ENCODE results near the gene SLC19A3.
A peak's percentile ranks its signal among the peaks of the same experiment; 100 is the strongest.
"Not testable (repeated sequence)": the region's sequence is repeated elsewhere in the genome, so short reads cannot be mapped to it uniquely, and the experiment has no call there.

The SLC19A3 gene

DNA sequence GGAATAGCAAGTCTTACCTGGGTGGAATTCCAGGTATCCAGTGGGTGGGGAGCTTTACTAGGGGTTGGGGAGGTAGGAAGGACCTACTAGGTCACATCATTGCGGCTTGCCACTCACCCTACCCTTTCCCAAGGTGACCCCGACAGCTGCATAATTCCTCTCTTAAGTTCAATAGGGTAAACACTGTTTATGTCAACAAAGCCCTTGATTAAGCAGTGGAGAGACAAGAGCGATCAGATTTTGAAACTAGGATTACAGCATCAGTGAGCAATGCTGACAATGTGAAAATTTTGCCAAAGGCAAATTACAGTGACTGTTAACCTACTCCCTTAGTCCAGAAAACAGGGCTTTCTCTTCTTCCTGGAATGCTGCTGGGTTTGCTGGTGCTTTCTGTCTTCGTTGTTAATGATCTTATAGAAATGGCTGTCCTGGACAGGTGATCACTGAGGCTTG is 14.5 kb downstream of the SLC19A3 start:
- no peak for DNase-seq (ENCODE audit: low read depth, low spot score)

DNA sequence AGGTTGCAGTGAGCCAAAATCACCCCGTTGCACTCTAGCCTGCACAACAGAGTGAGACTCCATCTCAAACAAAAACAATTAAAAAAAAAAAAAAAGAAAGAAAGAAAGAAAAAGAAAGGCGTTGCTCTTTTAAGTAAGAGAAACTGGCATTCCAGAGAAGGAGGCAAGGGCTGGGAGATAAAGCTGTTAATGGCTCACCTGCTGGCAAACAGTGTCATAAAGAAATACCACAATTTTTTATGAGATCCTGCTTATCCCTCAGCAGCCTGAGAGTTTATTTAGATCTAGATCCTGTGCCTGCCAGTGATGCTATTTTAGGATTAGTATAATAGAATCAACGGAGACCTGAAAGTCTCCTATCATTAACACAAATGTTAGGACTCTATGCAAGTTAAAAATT is 16.3 kb downstream of the SLC19A3 start:
- DNase-seq (ENCODE audit: low read depth, low spot score): no peak

DNA sequence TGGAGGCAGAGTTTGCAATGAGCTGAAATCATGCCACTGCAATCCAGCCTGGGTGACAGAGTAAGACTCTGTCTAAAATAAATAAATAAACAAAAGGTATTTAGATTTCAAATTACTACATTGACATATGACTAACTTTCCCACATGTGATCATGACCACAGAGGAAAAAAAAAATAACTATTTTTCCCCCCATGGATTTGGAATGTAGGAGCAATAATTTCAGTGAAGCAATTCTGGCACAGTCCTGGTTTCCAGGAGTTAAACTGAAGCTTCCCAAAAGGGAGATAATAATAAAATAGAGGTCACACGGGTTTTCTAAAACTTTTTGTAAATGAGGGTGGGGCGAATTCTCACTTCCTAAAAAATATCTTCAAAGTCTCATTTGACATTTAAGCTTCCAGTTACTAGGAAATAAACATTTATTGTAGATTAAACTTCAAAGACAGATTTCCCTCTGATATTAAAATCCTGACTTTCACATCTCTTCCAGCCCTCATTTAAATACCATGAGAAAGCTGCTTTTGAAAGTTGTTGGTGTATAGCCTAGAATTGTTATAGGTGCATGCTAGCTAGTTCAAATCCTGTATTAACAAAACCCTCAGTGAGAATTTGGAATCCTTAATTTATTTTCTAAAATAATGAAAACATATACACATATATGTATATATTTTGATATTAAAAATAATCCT is 20.7 kb downstream of the SLC19A3 start:
- no peak for DNase-seq (ENCODE audit: low read depth, low spot score)

DNA sequence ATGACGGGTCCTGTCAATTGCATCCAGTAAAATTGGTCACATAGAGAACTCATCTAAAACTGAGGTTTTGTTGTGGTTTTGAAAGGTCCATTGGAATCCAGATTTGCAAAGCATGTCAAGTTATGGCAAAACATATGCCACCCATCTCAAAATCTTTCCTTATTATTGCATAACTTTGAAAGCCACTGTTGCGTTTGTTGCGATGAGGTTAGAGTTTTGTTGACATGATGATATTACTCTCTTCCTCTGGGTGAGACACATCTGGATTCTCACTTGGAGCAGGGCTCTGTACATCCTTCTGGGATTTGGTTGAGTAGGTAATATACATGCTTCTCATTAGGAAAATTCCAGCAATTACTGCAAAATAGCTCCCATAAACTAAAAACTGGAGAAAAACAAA is 30.6 kb downstream of the SLC19A3 start:
- no peak for DNase-seq (ENCODE audit: low read depth, low spot score)

DNA sequence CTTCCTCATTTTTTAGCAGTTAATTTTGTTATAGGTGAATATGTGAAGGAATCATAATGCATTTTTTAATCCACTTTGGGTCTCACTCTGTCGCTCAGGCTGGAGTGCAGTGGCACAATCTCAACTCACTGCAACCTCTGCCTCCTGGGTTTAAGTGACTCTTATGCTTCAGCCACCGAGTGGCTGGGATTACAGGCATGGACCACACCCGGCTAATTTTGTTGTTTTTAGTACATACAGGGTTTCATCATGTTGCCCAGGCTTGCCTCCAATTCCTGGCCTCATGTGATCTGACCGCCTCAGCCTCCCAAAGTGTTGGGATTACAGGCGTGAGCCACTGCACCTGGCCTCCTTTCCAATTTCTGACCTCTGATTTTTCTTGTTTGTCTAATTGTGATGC is 33.6 kb downstream of the SLC19A3 start:
- no peak for DNase-seq (ENCODE audit: low read depth, low spot score)

DNA sequence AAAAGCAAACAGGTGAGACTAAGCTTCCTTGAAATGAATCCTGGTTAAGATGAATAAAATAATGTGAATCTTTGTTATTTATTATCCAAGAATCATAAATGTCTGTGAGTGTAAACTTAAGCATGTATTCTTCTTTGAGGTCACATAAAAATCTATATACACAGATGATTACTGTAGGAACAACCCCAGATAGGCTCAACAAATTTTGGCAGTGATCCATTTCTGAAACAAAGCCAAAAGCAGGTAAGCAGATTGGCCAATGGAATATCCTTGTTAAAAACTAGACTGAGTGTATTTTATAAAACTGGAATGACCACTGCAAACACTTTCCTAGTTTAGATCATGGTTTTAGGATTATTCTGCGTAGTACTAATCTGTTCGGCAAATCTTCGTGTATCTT is 39.9 kb downstream of the SLC19A3 start:
- no peak for DNase-seq (ENCODE audit: low read depth, low spot score)

DNA sequence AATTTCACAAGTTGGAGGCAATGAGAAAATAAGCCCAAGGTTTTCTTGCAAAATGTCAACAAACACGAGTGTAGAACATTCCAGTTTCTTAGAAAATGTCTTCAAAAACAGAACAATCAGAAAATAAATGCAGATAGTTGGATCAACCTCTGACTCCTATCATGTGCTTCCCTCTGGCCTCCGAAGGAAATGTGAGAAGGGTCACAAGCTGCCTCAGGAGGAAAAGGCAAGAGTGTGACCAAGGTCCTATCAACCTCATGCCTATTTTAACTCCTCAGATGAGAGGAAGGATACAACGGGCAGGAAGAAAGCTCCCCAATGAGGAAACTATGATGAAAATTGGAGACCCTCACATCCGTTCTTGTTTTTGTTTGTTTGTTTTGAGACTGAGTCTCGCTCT is 43.3 kb downstream of the SLC19A3 start:
- DNase-seq (ENCODE audit: low read depth, low spot score): no peak

DNA sequence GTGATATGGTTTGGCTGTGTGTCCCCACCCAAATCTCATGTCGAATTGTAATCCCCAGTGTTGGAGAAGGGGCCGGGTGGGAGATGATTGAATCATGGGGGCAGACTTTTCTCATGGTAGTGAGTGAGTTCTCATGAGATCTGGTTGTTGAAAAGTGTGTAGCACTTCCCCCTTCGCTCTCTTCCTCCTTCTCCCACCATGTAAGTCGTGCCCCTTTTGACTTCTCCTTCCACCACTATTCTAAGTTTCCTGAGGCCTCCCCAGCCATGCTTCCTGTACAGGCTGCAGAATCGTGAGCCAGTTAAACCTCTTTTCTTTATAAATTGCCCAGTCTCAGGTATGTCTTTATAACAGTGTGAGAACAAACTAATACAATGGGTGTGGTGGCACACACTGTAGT is 44.2 kb downstream of the SLC19A3 start:
- DNase-seq (ENCODE audit: low read depth, low spot score): not testable (repeated sequence)

DNA sequence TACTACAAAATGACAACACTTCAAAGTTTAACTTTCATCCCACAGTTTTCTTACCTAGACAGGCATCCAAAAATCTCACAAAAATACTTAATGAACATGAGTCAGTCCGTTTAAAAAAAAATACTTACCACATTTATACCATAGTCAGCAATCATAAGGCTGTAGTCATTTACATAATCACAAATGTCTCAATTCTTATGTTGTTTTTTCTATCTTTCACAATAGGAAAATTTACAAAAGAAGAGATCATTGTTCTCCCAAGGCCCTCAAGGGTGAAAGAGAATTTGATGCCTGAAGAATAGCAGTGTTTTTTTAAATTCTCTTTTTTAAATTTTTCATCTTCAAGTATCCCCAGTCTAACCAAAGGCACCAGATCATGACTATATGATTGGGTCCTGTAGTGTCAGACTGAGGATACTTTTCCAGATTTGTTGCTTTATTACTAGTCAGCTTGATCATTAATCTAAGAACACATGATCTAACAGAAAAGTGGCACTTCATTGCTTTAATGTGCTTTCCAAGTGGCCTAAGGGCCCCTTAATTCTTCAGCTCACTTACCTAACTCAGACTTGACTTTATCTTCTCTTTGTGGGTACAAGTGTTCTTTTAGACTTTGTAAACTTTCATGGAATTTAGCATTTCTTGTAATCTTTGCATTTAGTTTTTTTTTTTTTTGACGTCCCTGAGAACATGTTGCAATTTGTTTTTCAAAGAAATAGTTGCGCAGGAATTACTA is 46.5 kb downstream of the SLC19A3 start:
- DNase-seq (ENCODE audit: low read depth, low spot score): no peak

DNA sequence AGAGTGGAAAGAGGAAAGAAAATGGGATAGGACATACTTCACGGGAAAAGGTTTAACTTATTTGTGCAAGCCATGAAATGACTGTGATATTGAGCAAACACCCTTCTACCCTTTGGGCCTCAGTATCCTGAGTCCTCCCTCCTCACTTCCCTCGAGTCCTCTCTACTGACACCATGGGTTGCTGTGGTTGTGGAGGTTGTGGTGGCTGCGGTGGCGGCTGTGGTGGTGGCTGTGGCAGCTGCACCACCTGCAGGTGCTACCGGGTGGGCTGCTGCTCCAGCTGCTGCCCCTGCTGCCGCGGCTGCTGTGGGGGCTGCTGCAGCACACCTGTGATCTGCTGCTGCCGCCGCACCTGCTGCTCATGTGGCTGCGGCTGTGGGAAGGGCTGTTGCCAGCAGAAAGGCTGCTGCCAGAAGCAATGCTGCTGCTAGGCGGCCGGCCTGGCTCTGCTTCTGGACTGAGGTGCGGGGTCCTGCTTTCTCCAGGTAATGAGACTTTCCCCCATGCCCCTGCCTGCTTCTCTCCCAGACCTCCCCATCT is 51.1 kb downstream of the SLC19A3 start, which contains the start of gene SCYGR5:
TSS of gene SCYGR5 (plus strand) at position 174 of the 540 bp plus-strand sequence. CDS start at position 174, 0 bp downstream.
- DNase-seq (ENCODE audit: low read depth, low spot score): not testable (repeated sequence)

DNA sequence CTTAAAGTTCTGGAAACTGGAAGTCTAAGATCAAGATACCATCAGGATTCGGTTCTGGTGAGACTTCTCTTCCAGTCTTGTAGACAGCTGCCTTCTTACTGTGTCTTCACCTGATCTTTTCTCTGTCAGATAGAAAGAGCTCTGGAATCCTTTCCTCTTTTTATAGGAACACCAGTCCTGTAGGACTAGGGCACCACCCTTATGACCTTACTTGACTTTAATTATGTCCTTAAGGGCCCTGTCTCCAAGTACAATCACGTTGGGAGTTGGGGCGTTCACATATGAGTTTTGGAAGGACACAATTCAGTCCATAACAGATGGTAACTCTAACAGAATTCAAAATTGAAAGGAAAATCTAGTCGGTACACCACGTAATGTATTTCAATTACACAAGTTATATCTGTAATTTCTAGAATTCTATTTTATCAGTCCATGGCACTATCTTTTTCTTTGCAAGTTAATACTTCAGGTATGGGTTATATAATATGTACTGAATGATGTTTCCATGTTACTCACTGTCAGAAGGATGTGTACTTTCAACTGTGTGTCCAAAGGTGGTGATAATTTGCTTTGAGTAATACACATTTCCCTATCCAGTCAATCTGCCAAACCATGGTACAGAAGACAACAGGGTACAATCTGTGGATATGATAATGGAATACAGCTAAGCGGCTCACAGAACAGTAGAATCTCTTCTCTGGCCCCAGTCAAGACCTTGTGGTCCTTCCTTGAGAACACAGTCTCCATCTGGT is 52.5 kb downstream of the SLC19A3 start:
- DNase-seq (ENCODE audit: low read depth, low spot score): no peak

DNA sequence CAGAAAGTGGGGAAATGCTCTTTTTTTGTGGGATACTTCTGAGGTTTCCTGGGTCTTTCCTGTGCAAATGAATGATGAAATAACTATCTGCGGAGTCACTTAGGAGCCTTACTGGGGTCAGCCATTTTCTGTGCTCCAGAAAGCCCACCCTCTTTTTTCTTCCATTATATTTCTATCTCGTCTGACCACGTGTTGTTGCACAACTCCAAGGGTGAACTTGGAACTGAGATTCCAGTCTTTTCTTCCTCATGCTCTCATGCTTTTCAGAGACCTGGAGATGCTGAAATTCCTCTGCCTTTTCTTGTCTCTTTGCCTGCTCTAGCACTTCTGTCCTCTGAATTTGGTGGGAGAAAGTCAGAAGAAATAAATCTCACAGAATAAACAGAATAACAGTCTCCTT is 56.0 kb downstream of the SLC19A3 start:
- DNase-seq (ENCODE audit: low read depth, low spot score): no peak

DNA sequence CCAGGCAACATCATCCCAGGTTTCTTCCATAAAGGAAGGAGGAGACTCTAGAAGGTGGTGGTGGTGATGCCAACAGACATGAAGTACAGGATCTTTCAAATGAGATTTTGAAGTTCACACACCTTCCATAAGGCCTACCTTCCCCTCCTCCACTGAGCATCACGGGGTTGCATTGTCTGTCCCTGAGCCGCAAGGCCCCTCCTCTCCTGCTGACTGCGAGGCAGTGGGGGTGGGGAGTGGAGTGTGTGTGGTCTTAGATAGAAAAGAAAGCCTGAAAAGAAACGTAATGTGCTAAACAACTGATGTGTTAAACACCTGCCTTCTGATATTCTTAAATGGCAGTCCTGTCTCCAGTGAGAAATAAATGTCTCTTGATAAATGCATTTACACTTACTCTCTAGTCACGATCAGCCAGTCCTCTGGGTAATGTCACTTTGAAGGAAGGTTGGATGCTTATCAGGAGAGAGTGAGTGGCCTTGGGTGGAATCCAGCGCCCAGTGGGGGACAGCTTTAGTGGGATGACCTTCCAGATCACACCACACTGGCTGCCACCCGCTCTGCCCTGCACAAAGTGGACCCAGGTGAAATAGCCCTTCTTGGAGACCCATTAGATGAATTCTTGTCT is 56.7 kb downstream of the SLC19A3 start:
- DNase-seq (ENCODE audit: low read depth, low spot score): no peak

DNA sequence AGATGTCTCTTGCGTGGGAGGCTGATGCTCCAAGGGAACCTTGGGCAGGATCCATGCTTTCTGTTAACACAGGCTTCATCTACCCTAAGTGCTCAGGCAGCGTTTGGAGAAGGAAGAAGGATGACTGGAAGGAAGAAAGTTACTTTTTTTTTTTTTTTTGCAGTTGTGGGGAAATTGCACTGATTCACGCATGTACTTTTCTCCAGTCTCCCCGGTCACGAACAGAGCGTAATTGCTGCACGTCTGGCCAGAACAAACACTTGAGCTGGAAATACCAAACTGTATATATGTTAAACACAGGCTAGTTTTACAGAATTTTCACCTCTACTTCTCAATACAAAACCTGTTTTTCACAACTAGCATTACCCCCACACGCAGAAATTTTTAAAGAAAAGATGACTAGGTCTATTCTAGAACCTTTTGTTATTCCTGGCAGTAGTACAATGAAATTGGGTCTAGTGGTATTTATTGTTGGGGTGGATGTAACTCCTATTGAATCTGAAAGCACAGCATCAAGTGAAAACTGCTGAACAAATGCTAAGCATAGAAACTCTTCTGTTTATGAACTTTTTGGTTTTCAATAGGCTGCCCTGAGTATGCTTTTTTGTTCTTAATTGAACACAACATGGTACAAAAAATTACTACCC is 60.5 kb downstream of the SLC19A3 start:
- DNase-seq (ENCODE audit: low read depth, low spot score): no peak

DNA sequence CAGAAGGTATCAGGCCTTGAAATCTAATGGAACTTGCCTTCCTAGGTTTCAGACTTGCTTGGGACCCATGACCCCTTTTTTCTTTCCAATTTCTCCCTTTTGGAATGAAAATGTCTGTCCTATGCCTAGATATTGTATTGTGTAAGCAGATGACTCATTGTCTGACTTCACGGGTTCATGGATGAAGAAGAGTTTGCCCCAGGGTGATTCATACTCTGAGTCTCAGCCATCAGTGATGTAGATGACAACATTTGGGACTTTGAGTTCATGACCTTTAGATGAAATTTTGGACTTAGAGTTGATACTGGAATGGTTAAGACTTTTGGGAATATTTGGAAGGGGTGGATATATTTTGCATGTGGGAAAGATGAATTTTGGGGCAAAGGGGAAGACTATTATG is 62.4 kb downstream of the SLC19A3 start:
- peak; percentile 38 for DNase-seq (ENCODE audit: low read depth, low spot score)

DNA sequence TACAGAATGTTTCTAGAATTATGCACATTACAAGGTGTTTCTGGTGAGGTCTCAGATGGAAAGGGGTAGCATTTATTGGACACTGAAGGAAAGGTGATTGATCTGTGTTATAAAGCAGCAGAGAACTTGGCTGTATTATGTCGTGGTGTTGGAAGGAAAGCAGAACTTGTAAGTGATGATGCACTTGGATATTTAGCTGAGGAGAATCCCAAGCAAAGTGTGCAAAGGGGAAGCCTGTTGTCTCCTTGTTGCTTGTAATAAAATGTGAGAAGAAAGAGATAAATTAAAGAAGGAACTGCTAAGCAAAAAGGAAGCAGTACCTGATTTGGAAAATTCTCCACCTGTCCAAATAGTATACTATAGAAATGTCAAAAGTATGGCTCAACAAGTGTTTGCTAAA is 63.4 kb downstream of the SLC19A3 start:
- no peak for DNase-seq (ENCODE audit: low read depth, low spot score)

DNA sequence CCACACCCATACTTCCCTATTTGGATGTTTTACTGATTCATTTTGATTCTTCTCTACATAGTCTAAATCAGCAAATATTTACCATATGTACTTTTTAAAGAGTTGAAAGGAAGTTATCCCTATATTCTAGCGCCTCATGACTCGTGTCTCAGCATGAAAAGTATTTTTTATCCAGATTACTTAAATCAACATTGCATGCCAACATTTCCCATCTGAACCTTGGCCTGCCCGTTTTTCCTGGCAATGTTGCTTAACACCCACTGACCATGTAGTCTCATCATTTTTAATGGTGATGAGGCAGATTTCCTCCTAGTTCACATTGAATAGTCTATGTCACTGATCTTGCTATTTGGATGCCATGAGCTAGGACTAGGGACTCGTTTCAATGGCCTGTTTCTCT is 64.4 kb downstream of the SLC19A3 start:
- DNase-seq (ENCODE audit: low read depth, low spot score): no peak

DNA sequence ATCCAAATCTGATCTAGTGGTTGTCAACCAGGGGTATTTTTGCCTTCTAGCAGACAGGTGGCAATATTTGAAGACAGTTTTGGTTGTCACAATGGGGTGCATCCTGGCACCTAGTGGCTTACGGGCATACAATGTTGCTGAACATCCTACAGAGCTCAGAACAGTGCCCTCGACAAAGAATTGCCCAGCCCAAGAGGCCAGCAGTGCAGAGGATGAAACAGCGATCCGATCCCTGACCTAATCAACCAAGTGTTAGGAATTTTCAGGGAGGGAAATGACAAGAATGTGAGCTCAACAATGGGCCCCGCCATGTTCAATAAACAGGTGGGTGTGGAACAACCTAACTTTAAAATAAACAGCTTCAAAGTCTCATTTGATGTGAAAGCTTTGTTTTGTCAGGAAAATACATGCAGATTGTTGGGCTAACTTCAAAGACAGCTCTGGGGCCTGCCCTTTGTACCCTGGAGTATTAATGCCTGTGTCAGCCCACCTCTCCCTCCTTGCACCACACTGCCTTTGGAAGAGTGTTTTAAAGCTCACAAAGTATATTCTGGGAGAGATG is 73.8 kb downstream of the SLC19A3 start:
- DNase-seq (ENCODE audit: low read depth, low spot score): no peak

DNA sequence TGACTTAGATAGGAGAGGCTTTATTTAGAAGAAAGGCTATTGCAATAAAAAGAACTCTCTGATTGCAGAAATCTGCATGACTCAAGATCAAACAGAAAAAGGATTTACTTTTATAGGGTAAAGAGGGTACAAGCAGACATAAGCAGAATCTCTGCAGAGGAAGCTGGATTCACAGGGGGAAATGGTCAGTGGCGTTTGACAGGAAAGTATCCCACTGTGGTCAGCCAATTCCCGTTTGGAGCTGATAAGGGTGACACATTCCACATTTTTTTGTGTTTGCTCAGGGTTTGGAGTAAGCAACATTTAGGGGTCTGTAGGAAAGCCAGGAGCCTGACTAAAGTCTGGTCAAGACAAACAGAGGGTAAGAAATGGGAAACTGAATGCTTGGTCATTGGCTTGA is 75.2 kb downstream of the SLC19A3 start:
- DNase-seq (ENCODE audit: low read depth, low spot score): no peak

DNA sequence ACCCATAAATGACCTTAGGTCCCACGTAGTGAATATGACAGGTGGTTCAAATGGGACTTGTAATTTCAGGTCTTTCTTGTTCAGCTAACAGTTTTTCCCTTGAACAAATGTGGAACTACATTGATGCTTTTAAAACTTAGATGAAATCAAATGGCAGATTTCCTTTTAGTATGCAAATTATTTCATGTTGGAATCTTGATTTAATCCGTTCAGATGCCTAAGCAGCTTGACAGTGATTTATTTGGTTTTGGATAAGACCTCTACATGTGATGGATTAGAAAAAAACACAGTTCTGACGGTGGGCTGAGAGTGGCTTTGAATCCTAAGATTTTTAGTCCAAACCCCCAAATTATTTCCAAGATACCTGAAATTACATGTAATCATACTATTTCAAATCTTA is 83.6 kb downstream of the SLC19A3 start:
- DNase-seq (ENCODE audit: low read depth, low spot score): no peak
